Stimulated activated CD8-positive, alpha-beta memory T cell treated with anti-CD3 and anti-CD28 coated beads, Interleukin-12 subunit alpha, Interleukin-12 subunit beta, amount 100 ng/mL, for 1 hour (primary cell): Measurements from ENCODE around the gene ZFAND3.

Source experiments
- DNase-seq: peaks from one replicate; pipeline ENCODE4 v3.0.0-alpha.2; 2020; ENCODE audit warnings: low read depth

Gene ZFAND3

DNA sequence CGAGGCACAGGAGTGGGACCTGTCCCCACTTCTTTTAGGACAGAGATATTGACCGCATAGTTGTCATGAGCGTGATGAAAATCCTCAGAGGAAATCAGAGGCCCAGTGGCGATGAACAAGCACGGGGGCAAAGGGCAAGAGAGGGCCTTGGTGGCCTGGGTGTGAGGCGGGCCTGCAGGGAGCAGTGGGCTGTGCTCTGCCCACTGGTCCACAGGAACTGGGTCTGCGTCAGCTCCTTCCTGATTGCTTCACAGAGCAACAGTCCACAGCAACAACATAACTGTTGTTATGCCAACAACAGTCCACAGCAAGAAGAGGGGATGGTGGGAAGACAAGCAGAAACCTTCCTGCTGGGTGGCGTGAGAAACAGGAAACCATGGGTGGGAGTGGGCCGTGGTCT lies 335.6 kb downstream of the ZFAND3 start:
- DNase-seq = no peak

DNA sequence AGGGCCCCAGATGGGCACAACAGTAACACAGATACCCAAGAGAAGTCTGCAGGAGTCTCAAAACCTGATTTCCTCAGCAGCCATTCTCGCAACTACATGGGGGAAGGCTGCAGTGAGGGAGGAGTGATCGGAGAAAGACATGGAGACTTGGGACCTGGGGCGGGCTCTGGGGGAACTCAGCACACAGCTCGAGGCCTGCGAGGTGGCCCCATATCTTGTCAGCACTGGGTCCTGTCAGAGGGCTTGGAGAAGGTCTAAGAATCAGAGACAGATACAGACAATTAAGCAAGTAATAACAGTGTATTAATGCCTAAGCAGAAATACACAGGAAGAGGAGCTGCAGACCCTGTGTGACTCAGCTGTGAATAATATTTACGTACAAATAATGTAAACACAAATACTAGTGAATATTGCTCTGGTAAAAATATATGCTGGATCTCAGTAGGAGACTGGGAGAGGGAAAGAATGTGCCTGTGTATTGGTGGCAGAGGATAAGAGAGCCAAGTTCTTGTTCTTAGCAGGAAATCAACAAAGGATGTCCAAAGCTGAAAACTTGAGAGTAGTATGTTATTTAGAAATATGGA lies 336.2 kb downstream of the ZFAND3 start:
- no peak for DNase-seq

DNA sequence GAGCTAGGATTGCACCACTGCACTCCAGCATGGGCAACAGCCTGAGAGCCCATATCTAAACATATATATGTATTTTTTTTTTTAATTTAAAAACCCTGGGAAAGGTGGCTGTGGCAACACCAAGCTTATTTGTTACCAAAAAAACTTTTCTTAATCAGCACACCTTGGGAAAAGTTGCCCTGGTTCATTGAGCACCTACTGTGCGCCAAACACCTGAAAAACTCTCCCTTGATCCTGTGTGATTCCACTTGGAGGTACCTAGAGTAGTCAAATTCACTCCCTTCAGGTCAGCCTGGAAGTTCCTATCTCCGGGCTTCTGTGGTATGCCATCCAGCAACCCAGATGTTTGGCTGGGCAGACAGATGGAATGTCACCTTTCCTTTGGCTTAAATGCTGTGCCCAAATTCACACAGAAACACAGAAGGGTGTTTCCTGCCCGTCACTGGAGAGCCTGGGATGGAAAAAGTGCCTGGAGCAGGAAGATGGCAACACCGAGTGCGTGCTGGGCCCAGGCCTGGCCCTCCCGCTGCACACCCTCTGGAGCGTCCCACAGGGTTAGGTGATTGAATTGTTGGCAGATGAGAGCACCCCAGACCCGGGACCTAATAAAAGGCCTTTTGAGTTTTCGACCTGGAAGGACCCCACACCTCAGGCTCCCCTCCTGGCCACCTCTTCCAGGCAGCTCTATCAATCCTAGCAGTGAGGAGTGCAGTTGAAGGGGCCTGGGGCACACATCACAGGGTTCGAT lies 337.5 kb downstream of the ZFAND3 start:
- no peak for DNase-seq

DNA sequence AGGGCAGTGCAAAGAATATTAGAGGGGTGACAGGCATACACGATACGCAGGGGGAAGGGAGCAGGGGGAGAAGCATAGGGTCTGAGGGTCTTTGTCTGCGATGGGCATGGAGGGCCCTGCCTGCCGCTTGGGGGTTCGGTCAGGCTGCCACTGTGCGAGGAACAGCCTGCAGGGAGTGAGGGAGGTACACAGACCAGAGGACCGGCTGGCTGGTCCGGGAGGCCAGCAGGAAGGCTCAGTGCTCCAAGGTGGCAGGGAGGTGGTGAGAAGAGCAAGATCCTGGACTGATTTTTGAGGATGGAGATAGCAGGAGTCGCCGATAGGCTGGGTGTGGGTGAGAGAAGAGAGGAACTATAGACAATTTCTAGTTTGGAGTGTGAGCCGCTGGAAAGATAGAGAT lies 338.4 kb downstream of the ZFAND3 start:
- DNase-seq = no peak

DNA sequence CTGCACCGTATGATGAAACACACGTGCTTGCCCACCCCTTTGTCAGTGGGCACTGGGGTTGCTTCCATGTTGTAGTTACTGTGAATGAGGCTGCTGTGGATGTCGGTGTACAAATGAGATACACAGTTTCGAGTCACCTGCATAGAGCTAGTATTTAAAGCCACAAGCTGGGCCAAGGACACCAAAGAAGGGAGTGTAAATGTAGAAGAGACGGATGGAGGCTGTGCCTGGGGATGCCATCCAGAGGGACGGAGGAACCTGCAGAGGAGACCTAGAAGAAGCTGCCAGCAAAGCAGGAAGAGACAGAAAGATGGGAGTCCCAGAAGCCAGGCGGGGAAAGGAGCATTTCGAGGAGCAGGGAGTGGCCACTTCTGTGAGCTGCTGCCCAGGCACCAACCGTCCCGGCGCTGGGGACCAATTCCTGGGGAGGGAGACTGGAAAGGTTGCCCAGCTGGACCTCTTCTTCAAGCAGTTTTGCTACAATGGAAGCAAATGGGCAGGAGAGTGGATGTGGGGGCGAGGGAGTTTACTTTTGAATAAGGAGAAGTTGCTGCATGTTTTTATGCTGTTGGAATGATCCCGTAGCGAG lies 339.3 kb downstream of the ZFAND3 start:
- no peak for DNase-seq

DNA sequence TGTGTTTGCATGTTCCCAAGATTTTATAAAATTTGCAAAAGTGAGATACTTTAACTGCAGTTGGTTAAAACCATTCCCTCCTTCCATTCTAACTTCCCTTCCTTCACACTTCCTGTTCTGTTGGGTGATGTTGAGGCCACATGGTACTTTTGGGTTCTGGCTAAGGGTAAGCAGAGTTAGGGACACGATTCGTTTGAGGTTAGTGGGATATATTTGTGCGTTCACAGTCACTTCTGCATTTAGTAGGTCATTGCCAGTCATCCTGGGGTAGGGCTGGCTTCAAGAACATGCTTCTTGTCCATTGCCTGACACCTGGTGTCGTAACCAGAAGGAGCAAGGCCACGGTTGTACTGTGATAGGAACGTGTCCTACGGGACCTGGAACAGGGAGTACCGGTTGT lies 340.1 kb downstream of the ZFAND3 start:
- no peak for DNase-seq

DNA sequence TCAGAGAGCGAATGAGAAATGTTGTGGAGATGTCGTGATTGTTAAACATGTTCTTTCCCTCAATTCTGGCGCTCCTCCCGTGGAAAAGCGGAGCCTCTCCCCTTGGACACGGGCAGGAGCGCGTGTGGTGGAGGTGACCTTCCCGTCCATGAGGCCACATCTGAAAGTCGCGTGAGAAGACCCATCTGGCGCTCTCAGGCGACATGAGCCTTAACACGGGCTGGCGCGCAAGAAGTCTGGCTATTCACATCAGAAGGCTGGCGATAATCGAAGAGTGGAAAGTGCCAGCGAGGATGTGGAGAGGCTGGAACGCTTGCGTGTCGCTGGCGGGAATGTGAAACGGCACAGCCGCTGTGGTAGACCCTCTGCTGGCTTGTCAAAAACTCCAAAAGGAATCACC lies 341.3 kb downstream of the ZFAND3 start:
- DNase-seq = no peak

DNA sequence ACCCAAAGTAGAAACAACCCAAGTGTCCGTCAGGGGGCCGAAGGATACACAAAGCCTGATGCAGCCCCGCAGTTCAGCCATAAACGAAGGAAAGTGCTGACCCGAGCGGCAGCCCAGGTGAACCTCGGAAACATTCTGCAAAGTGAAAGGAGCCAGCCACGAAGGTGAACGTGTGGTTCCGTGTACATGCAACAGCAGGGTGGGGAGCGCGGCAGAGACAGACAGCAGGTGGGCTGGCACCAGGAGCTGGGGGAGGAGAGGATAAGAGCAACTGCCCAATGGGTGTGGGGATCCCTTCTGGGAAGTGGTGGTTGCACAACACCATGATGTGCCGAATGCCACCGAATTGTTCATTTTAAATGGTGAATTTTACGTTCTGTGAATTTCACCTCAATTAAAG lies 341.8 kb downstream of the ZFAND3 start:
- no peak for DNase-seq

DNA sequence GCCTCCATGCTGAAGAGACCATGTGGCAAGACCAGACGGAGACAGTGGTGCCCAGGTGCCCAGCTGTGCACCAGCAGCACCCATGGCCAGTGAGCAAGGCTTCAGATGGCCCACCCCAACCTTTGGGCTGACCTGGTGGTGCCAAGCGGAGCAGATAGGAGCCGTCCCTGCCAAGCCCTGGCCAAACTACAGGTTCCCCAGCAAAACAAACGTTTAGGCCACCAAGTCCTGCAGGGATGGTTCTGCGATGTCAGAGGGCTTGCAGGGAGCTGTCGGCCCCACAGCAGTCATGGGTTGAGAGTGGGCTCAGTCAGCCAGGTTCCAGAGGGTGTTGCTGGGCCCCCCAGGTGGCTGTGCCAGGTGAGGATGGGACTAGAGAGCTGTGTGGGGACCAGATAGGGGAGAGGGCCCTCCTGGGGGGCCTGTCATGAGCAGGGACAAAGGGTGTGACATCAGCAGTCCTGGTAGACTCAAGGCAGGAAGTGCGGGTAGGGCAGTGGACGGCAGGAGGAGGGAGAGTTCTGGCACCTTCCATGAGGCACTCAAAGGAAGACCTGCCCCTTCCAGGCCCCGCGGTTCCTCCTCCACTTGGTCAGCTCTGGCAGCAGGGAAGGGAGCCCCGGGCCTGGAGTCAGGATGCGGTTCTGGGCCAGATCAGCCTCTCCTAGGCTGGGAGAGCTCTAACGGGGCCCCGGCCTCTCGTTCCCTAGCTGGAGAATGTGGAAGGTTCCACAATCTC lies 342.4 kb downstream of the ZFAND3 start:
- DNase-seq = no peak

DNA sequence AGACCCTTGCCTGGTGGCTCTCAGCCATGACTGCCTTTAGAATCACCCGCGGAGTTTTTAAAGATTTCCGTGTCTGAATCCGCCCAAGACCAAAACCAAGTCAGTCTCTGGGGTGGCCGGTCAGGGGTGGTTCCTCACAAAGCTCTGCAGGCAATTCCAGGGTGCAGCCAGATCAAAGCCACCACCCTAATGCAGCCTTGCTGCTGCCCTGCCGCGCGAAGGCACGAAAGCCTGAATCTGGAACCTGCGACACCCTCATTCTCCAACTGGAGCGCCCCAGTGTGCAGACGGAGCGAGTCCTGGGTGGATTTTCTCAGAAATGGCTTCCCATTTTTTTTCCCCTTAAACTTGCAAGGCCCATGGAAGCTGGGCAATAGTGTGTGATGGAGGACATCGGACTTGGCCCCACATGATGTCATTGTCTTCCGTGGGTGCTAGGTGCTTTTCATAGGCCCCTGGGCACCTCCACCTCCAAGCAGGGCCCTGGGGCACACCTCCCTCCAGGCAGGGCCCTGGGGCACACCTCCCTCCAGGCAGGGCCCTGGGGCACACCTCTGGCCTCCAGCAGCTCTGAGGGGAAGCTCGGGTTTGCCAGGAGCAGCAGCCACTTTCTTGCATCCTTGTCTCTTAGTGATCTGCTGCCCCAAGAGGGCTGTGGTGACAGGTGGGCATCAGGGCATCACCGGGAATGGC lies 343.1 kb downstream of the ZFAND3 start:
- no peak for DNase-seq

DNA sequence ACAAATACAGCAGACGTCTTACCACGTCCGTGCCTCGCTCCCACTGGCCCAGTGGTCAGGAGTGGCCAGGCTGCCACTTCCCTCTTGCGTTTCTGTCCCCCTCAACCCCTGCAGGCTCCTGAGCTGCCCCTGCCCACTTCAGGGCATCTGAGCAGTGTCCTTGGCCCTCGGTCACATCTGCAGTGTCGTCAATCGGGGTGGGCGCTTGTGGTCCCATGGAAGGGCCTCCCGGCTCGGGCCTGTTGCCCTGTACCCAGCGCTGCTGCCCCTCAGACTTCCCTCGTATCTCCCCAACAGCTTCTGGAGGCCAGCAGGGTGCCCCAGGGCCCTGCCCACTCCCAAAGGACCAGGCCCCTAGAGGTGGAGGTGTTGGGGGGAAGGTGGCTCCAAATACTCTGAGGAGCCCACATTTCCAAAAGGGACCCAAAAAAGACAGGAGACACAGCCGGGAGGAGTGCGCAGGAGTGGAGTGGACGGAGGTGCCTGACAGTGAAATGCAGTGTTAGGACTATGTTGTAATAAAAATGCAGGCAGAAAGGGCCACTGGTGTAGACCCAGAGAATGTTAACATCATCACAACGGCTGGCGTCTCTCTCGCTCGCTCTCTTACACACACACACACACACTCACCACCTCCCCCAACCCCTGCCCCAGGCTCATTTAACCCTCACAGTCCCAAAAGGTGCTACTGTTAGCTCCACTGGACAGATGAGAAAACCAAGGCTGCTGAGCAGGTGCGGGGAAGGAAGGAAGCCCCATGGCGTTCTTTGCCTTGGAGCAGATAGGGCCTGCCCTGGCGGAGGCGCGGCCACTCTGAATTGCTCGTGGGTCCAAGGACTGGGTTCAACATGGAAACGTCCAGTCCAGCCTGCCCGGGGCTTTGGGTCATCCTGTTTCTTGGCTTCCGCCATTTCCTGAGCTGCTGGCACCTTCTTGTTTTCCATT lies 343.9 kb downstream of the ZFAND3 start:
- DNase-seq = no peak

DNA sequence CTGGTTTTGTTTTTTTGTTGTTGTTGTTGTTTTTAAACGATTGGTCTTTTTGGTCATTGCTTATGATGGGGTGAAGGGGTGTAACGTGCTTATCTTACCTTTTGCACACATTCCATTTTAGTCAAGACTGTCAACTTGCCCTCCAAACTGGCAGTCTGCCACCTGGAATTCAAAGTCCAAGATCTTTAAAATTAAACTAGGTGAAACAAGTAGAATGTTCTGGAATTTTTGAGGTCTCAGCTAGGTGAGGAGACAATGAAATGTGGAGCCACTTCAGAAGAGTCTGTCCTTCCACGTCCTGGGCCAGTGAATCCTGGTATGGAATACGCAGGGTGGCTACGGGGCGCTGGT lies 344.6 kb downstream of the ZFAND3 start:
- DNase-seq = no peak

DNA sequence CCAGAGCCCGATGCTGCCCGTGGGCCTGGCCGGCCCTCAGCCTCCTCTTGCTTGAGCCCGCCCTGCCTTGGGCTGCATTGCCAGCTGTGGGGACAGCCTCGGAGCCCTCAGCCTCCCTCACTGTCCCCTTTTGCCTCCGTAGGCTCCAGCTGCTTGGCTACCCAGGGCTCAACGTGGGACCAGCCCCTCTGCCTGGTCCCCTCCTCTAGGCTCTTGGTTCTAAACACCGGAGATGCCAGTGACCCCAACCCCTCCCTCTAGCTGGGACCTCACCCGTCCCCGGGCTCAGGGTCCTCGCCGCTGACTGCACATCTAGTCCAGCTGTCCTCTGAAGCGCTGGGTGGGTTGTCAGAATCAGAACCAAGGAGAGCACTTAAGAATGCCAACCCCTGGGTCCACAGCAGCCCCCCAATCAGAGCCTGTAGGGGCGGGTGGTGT lies 345.2 kb downstream of the ZFAND3 start:
- no peak for DNase-seq

DNA sequence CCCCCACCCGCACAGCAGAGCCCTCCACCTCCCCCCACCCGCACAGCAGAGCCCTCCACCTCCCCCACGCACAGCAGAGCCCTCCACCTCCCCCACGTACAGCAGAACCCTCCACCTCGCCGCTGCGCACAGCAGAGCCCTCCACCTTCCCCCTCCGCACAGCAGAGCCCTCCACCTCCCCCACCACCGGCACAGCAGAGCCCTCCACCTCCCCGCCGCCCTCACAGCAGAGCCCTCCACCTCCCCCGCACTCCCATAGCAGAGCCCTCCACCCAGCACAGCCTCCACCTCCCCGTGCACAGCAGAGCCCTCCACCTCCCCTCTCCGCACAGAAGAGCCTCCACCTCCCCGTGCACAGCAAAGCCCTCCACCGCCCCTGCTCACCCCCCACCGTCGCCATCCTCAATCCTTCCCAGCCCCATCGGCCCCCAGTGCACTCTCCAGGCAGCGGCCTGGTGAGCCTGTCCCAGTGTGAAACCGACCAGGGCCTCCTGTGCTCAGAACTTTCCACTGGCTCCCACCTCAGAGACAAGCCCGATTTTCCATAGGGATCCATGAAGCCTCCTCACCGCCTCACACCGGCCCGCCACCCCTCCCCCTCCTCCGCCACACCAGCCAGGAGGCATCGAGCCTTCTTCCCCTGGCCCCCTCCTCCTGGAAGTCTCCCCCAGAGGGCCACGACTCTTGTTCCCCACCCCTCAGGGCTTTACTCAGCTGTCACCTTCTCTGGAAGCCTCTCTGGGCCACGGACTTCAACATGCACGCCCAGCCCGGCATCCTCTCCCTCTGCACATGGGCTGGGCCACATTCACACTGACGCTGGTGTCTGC lies 347.1 kb downstream of the ZFAND3 start:
- DNase-seq = no peak

DNA sequence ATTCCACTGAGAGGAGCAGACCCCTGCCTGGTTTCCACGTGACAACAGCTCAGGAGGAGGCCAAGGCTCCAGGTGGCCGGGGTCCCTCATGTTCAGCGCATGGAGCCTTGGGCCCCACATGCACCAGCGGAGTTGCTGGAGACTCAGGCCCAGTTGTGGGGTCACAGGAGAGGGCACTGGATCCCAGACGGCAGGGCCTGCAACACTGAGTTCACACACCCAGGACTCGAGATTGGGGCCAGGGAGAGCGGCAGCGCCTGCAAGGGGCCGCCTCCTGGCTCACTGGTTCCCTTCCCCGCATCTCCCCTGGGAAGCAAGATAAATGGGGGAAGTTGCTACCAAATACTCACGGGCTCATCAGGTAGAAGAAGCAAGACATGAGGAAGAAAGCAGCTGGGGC lies 348.1 kb downstream of the ZFAND3 start:
- DNase-seq = no peak

DNA sequence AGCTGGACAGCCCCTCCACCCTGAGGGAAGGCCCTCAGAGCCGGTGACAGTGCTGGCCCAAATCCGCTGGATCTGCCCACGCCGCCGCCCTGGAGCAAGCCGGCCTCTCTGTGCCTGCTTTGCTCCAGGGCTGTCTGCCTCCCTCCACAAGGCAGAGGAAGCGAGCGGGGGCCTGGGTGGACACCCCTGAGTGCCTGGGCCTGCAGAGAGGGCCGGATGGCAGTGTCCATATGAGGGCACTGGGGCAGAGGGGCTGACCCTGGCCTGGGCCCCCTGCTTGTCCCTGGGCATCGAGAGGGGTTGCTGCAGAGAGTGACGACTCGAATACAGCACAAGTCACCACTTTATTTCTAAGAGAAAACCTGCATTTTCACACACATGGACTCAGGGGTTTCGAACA lies 348.6 kb downstream of the ZFAND3 start:
- no peak for DNase-seq

DNA sequence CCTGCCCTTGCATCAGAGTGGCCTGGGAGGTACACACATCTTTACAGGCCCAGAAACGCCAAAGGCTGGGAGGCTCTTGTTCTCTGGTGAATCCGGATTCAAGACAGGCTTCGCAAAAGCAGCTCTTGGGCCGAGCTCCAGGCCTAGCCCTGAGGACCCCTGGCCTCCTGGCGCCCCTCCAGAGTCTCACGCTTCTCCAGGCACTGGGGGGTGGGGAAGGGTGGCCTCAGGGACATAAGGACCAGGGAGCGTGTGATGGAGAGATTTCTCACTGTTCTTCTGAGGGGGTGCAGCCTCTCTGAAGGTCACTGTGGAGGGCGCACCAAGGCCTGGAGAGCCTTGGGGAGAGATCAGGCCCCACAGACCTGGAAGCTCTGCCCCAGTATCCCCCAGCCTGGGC lies 349.2 kb downstream of the ZFAND3 start:
- no peak for DNase-seq

DNA sequence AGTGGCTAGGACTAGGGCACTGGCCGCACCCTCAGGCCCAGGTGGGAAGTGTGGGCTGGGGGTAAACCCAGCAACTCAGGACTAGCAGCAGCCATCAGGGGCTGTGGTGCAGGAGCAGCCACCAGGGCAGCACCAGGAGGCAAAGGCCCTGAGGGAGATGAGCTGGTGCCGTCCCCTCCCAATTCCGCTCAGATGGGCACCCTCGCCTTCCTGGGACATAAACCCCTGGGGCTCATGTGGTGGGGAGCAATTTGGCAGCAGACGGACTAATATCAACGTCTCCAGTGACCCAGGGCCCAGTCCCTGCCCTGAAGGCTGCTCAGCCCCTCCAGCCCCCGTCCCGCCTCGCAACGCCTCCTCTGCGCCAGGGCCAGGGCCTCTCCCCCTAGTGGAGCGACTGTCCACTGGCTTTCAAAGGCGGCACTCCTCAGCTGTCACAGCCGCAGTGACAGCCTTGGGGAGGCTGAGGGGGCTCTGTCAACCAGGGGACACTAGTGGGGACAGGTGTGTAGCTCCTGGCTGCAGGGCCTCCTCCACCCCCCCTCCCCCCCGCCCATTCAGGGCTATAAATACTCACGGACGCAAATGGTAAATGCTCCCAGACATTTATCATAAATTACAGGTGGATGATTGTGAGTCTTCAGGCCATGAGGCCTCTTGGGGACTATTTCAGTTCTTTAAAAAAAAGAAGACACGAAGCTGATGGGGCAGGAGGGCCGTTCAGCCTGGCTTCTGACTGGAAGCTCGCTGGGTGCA lies 349.9 kb downstream of the ZFAND3 start:
- no peak for DNase-seq

DNA sequence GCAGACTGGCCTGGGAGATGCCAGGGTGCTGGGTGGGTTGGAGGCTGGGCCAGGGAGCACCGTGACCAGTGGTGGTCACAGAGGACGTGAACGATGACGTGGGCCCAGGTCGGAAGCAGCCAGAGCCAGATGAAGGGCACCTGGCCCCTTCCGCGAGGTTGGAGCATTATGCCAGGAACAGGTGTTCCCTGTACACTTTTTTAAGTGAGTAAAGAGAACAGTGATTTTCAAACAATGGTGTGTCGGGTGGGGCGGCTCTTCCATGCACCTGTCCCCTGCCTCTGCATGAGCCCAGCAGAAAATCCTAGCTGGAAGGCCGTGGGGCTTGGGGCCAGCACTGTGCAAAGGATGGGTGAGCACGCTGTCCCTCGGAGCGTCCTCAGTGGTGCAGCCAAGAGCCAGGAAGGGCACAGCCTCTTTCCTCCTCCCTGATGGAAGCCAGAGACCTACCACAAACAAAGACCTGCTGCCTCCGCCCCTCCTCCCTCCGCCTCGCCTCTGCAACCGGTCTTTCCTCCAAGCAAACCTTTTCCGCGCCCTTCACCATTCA lies 350.5 kb downstream of the ZFAND3 start:
- no peak for DNase-seq
